IMR-90 (cell line): Measurements from ENCODE around the gene HPN. TPM values are rescaled to one million over a fixed set of nuclear protein-coding genes. Genes with fewer than 3 reads are reported as not detected.

Experiments
- ATAC-seq: fragments of 200-7000 bp; cut with Tn5 transposase; 2 replicates; pipeline ENCODE4 v1.9.1; 2020; ENCODE audit warnings: low read depth, mild to moderate bottlenecking, moderate library complexity
- BruUV-seq: library from RNA; stranded (reverse); fragments of 400-500 nt; replicated peaks from 2 replicates; lab custom pipeline; 2021; lab: Mats Ljungman, UMichigan
- CTCF ChIA-PET: fragments of 300-600 bp; formaldehyde crosslinking; extraction: SDS; loops from one replicate; lab custom pipeline; 2021; ENCODE audit warnings: antibody characterized with exemption; lab: Yijun Ruan, JAX
- POLR2A ChIA-PET: fragments of 300-600 bp; sonication (Branson Sonifier 250); formaldehyde crosslinking; loops from one replicate; lab custom pipeline; 2022; ENCODE audit warnings: antibody characterized with exemption; ENCODE audit not compliant: unreplicated experiment; lab: Charles Lee
- DNase-seq: peaks from one replicate; pipeline ENCODE4 v3.0.0; 2013
- H2AFZ ChIP-seq: replicated peaks from 2 replicates; pipeline ENCODE3; 2013; ENCODE audit warnings: low read length, mild to moderate bottlenecking; ENCODE audit not compliant: poor library complexity
- H2AK5ac ChIP-seq: 2 replicates; pipeline ENCODE4 v1.6.1; 2013; ENCODE audit warnings: low read depth, low read length, inconsistent platforms
- H2AK9ac ChIP-seq: replicated peaks from 2 replicates; pipeline ENCODE3; 2013; ENCODE audit warnings: mild to moderate bottlenecking, low read depth, low read length, moderate library complexity; ENCODE audit not compliant: poor library complexity
- H2BK120ac ChIP-seq: 2 replicates; pipeline ENCODE4 v1.6.1; 2013; ENCODE audit warnings: low read depth, low read length, inconsistent platforms
- H2BK15ac ChIP-seq: 3 replicates; pipeline ENCODE4 v1.6.1; 2013; ENCODE audit warnings: low read depth, low read length, inconsistent platforms
- H2BK20ac ChIP-seq: 2 replicates; pipeline ENCODE4 v1.6.1; 2013; ENCODE audit warnings: low read depth, mild to moderate bottlenecking, inconsistent platforms, low read length, moderate library complexity
- H2BK5ac ChIP-seq: 2 replicates; pipeline ENCODE4 v1.6.1; 2013; ENCODE audit warnings: mild to moderate bottlenecking, low read depth, low read length, inconsistent platforms; ENCODE audit not compliant: poor library complexity, severe bottlenecking
- H3K14ac ChIP-seq: replicated peaks from 2 replicates; pipeline ENCODE4 v1.6.1; 2013; ENCODE audit warnings: low read depth, low read length, inconsistent platforms
- H3K18ac ChIP-seq: 2 replicates; pipeline ENCODE4 v1.6.1; 2013; ENCODE audit warnings: low read depth, low read length, control low read depth
- H3K23ac ChIP-seq: 2 replicates; pipeline ENCODE4 v1.6.1; 2013; ENCODE audit warnings: low read depth, low read length, inconsistent platforms
- H3K27ac ChIP-seq: 2 replicates; pipeline ENCODE4 v1.5.1; 2013; ENCODE audit warnings: mild to moderate bottlenecking, control low read depth, low read length; ENCODE audit not compliant: insufficient read depth
- H3K27me3 ChIP-seq: 2 replicates; pipeline ENCODE4 v1.6.1; 2013; ENCODE audit warnings: low read length; ENCODE audit not compliant: control insufficient read depth, insufficient read depth
- H3K36me3 ChIP-seq: 2 replicates; pipeline ENCODE4 v1.6.1; 2013; ENCODE audit warnings: low read length, mixed read lengths; ENCODE audit not compliant: control insufficient read depth, insufficient read depth
- H3K4ac ChIP-seq: 2 replicates; pipeline ENCODE4 v1.6.1; 2013; ENCODE audit warnings: low read depth, low read length, inconsistent platforms
- H3K4me1 ChIP-seq: 2 replicates; pipeline ENCODE4 v1.6.1; 2013; ENCODE audit warnings: low read length, mixed read lengths; ENCODE audit not compliant: control insufficient read depth, insufficient read depth
- H3K4me2 ChIP-seq: 2 replicates; pipeline ENCODE4 v1.6.1; 2013; ENCODE audit warnings: low read depth, mild to moderate bottlenecking, control low read depth, low read length, moderate library complexity
- H3K4me3 ChIP-seq: 2 replicates; pipeline ENCODE4 v1.5.1; 2013; ENCODE audit warnings: low read depth, mild to moderate bottlenecking, control low read depth, low read length, moderate library complexity; ENCODE audit not compliant: insufficient read depth
- H3K56ac ChIP-seq: 2 replicates; pipeline ENCODE4 v1.6.1; 2013; ENCODE audit warnings: low read length, inconsistent platforms; ENCODE audit not compliant: insufficient read depth; ENCODE audit errors: extremely low read depth
- H3K79me1 ChIP-seq, 2 experiments: 2 replicates each; pipeline ENCODE4 v1.6.1; 2013; ENCODE audit warnings: low read length in 2 of 2, inconsistent platforms in 1 of 2, low read depth in 1 of 2
- H3K9ac ChIP-seq: 2 replicates; pipeline ENCODE4 v1.6.1; 2013; ENCODE audit warnings: low read depth, low read length, control low read depth
- H3K9me1 ChIP-seq: 2 replicates; pipeline ENCODE4 v1.6.1; 2013; ENCODE audit warnings: low read length, inconsistent platforms; ENCODE audit not compliant: insufficient read depth
- H3K9me3 ChIP-seq: 2 replicates; pipeline ENCODE4 v1.6.1; 2013; ENCODE audit warnings: low read length; ENCODE audit not compliant: control insufficient read depth, insufficient read depth
- H4K20me1 ChIP-seq: 2 replicates; pipeline ENCODE4 v1.6.1; 2013; ENCODE audit warnings: low read length, inconsistent platforms; ENCODE audit not compliant: insufficient read depth
- H4K5ac ChIP-seq: 2 replicates; pipeline ENCODE4 v1.6.1; 2013; ENCODE audit warnings: mild to moderate bottlenecking, low read depth, low read length, control low read depth
- H4K8ac ChIP-seq, 2 experiments: 2 replicates each; pipeline ENCODE4 v1.6.1; 2013; ENCODE audit warnings: low read depth in 2 of 2, low read length in 2 of 2, control low read depth in 1 of 2, inconsistent platforms in 1 of 2
- H4K91ac ChIP-seq: 2 replicates; pipeline ENCODE4 v1.6.1; 2013; ENCODE audit warnings: low read depth, low read length, inconsistent platforms; ENCODE audit not compliant: insufficient read depth
- CEBPB ChIP-seq: IDR thresholded peaks from 2 replicates; pipeline ENCODE4 v1.6.1; 2012; ENCODE audit warnings: low read depth, low read length, improper control_type of control experiment
- CHD1 ChIP-seq: IDR thresholded peaks from 2 replicates; pipeline ENCODE4 v1.6.1; 2012; ENCODE audit warnings: low read depth, low read length, improper control_type of control experiment
- MXI1 ChIP-seq: IDR thresholded peaks from 2 replicates; pipeline ENCODE4 v1.6.1; 2012; ENCODE audit warnings: low read depth, mild to moderate bottlenecking, low read length, moderate library complexity, borderline replicate concordance
- NFE2L2 ChIP-seq: fragments of 150-350 bp; IDR thresholded peaks from 2 replicates; pipeline ENCODE4 v1.6.1; 2016; ENCODE audit warnings: low read depth, mild to moderate bottlenecking, low read length
- POLR2A ChIP-seq: IDR thresholded peaks from 2 replicates; pipeline ENCODE4 v1.6.1; 2012; ENCODE audit warnings: mild to moderate bottlenecking, low read depth, low read length
- RAD21 ChIP-seq: IDR thresholded peaks from 2 replicates; pipeline ENCODE4 v1.6.1; 2012; ENCODE audit warnings: low read length, improper control_type of control experiment
- RCOR1 ChIP-seq: IDR thresholded peaks from 2 replicates; pipeline ENCODE4 v1.6.1; 2012; ENCODE audit warnings: mild to moderate bottlenecking, low read length, improper control_type of control experiment; ENCODE audit not compliant: insufficient replicate concordance
- WGBS, 2 experiments: methylation state at CpG; one replicate each; pipeline versions ENCODE4 v1.1.5 to v1.1.7; 2013; ENCODE audit warnings: missing lambda C conversion rate in 2 of 2; ENCODE audit not compliant: insufficient read length in 1 of 2; ENCODE audit errors: extremely low coverage in 2 of 2; 5-methylcytosine and 5-hydroxymethylcytosine counted together
- dilution Hi-C: fragments of 300-500 bp; cut with HindIII; formaldehyde crosslinking; loops from one replicate; pipeline ENCODE4 v1.14.3; 2018; ENCODE audit warnings: low sequenced_read_pairs; ENCODE audit not compliant: unreplicated experiment
- in situ Hi-C: fragments of 300-500 bp; cut with MboI; formaldehyde crosslinking; loops from 3 replicates; pipeline ENCODE4 v1.14.3; 2019; ENCODE audit warnings: low sequenced_read_pairs, inconsistent platforms, mixed read lengths
- intact Hi-C: fragments of 100-400 bp; cut with micrococcal nuclease; formaldehyde crosslinking; loops from 2 replicates; pipeline ENCODE4 v1.10.0; 2022
- polyA plus RNA-seq, 3 experiments: library from polyadenylated mRNA; depleted of rRNA; stranded (reverse); fragments of >200 nt; gene quantifications; 2 replicates each; pipeline ENCODE4 v1.2.3, GENCODE V29; 2012; ENCODE audit warnings: low replicate concordance in 1 of 3
- total RNA-seq: library from RNA; depleted of rRNA; stranded (reverse); fragments of >200 nt; gene quantifications from 2 replicates; pipeline ENCODE4 v1.2.3, GENCODE V29; 2012

Gene HPN
- total and polyA plus RNA-seq, 2 of the 4 experiments (the other 2 are of a cell fraction): not detected

- in situ Hi-C loops (no loop called here), intact Hi-C loops (no loop called here), dilution Hi-C loops (no loop called here)
- no peak overlapping the region for H3K56ac ChIP-seq
- TF ChIP-seq MXI1: no peak
- no peak for TF ChIP-seq RCOR1
- TF ChIP-seq RAD21: no peak
- TF ChIP-seq CEBPB: no peak
- no peak for TF ChIP-seq CHD1
- no peak for TF ChIP-seq POLR2A
- TF ChIP-seq NFE2L2: no peak
- DNase-seq (no peak), ATAC-seq (no peak)
- no peak overlapping the region for H4K8ac ChIP-seq
- H2BK15ac ChIP-seq: no peak overlapping the region
- no peak overlapping the region for H2BK20ac ChIP-seq
- H4K20me1 ChIP-seq: no peaks in the 10 kb centered on the region
- BruUV-seq: no TSS peak
- H3K27me3 ChIP-seq: peaks cover 21% of the 10 kb centered on the region
- no peak overlapping the region for H2AK9ac ChIP-seq
- no peaks in the 10 kb centered on the region for H3K4me1 ChIP-seq
- ChIA-PET POLR2A (no interaction called here), CTCF (interaction anchor here (1.8 kb wide), 1 partner anchor 14 kb away, joined by 6 read pairs; no protein-coding TSS in a partner anchor)
- no peaks in the 10 kb centered on the region for H3K9me1 ChIP-seq
- H3K9ac ChIP-seq: no peak overlapping the region
- H3K14ac ChIP-seq: no peak overlapping the region
- no peaks in the 10 kb centered on the region for H3K79me1 ChIP-seq
- WGBS, 2 experiments: no CpG with 5 or more reads among the region's 2 CpGs
- no peak overlapping the region for H4K5ac ChIP-seq
- no peak overlapping the region for H2BK120ac ChIP-seq
- no peak overlapping the region for H3K4ac ChIP-seq
- H2AFZ ChIP-seq: no peak overlapping the region
- no peak overlapping the region for H2AK5ac ChIP-seq
- no peak overlapping the region for H3K18ac ChIP-seq
- no peak overlapping the region for H2BK5ac ChIP-seq
- no peaks in the 10 kb centered on the region for H3K9me3 ChIP-seq
- no peaks in the 10 kb centered on the region for H3K36me3 ChIP-seq
- H3K23ac ChIP-seq: no peak overlapping the region
- H4K91ac ChIP-seq: no peak overlapping the region
- H3K4me3 ChIP-seq: no peak overlapping the region
- no peak overlapping the region for H3K4me2 ChIP-seq
- no peak overlapping the region for H3K27ac ChIP-seq
Observed at GRCh38 chr19:35058370-35058769, 16.8 kb downstream of the HPN start.
